ENCODE results near the gene TSC22D3.

DNA sequence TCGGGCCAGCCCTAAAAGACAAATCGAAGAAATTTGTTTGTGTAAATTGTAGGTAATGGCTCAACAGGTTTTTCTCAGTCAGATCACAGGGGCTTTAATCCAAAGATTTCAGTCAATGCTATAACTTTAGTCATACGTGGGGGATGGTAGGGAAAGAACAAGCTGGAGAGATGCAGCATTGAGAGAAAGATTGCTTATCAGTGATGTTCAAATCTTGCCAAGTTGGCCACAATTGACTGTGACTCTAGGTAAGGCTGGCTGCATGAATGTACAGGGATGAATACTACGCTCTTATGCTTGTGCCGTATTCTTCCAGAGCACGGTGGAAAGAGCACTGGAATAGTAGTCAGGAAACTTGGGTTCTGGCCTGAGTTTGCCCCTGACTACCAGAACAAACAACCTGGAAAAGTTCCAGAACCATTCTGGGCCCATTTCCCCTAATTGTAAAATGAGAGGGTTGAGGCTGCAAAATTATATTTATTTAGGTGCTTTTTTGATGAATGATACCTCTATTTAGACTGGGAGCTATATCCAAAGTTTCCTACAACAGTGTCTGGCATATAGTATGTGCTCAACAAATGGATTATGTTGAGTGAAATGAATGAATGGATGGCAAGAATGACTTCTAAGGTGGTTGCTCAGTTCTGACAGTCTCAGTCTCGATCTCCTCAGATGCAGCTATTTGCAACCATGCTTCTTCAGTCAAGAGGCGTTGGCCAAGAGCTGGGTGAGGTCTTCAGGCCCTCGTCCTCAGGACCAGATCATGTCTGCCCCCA is 44.4 kb downstream of the TSC22D3 start:
- TF ChIP-seq, protein P1, sequence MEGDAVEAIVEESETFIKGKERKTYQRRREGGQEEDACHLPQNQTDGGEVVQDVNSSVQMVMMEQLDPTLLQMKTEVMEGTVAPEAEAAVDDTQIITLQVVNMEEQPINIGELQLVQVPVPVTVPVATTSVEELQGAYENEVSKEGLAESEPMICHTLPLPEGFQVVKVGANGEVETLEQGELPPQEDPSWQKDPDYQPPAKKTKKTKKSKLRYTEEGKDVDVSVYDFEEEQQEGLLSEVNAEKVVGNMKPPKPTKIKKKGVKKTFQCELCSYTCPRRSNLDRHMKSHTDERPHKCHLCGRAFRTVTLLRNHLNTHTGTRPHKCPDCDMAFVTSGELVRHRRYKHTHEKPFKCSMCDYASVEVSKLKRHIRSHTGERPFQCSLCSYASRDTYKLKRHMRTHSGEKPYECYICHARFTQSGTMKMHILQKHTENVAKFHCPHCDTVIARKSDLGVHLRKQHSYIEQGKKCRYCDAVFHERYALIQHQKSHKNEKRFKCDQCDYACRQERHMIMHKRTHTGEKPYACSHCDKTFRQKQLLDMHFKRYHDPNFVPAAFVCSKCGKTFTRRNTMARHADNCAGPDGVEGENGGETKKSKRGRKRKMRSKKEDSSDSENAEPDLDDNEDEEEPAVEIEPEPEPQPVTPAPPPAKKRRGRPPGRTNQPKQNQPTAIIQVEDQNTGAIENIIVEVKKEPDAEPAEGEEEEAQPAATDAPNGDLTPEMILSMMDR (IDR thresholded peaks at IDR 0.05): no peak
- no peak for TF ChIP-seq POLR2A (IDR thresholded peaks at IDR 0.05)
